HG03159 (cell line): ENCODE results near the gene ICE2.
A peak's percentile ranks its signal among the peaks of the same experiment; 100 is the strongest.

Experiments used
- ATAC-seq: cut with Tn5 transposase; IDR thresholded peaks from one replicate; pipeline ENCODE4 v1.9.1; 2021; ENCODE audit warnings: mild to moderate bottlenecking, moderate library complexity; ENCODE audit not compliant: unreplicated experiment

ICE2 gene

DNA sequence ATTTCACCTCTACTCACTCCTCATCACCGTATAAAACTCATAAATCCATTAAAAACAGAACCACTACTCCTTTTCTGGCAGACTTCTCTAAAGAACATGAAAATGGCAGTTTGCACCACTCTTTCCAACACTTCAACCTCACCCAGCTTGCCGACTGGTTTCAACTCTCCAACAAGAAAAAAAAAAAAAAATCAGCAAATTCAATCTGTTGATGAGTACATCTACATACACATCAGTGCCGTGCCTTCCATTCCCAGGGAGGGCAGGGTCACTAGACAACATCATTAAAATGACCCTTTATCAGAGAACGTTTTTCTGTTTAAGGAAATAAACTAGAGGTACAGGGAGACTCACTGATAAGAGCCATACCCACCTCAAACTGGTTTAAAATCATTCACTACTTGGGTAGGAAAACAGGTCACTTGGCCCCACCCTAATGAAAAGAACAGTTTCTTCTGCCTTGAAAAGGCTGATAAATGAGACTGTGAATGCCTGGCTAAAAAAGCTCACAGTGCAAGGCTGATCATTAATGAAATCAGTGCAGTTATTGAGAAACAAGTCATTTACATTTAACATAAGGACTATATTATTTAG is 87.1 kb downstream of the ICE2 start:
- ATAC-seq, result no peak

DNA sequence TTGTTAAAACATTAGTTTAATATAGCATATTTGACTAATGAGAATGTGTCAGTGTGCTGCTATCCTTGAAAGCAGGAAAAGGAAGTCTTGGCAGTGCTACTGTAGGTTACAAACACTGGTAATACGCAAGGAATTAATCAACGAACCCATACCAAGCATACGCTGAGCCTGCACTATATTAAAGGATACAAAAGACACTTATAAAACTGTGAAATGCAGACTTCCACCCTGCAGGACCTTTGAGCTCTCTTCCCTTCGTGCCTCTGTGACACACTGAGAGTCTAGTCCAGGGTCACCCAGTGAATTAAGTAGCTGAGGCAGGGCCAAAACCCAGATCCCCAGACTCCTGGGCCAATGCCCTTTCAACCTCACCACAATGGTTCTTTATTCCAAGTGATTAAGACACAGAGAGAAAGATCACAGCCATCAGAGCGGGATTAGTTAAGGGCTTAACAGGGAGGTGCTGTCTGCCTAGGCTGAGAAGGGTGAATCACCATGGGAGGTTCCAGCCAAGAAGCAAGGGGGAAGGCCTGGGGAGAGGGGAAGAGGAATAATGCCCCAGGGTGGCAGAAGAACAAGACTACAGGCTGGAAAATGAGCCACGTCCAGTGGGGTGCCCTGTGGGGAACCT is 88.0 kb downstream of the ICE2 start:
- no peak for ATAC-seq

- no peak for ATAC-seq
Observed at GRCh38 chr15:60390231-60390630, 88.7 kb downstream of the ICE2 start.

DNA sequence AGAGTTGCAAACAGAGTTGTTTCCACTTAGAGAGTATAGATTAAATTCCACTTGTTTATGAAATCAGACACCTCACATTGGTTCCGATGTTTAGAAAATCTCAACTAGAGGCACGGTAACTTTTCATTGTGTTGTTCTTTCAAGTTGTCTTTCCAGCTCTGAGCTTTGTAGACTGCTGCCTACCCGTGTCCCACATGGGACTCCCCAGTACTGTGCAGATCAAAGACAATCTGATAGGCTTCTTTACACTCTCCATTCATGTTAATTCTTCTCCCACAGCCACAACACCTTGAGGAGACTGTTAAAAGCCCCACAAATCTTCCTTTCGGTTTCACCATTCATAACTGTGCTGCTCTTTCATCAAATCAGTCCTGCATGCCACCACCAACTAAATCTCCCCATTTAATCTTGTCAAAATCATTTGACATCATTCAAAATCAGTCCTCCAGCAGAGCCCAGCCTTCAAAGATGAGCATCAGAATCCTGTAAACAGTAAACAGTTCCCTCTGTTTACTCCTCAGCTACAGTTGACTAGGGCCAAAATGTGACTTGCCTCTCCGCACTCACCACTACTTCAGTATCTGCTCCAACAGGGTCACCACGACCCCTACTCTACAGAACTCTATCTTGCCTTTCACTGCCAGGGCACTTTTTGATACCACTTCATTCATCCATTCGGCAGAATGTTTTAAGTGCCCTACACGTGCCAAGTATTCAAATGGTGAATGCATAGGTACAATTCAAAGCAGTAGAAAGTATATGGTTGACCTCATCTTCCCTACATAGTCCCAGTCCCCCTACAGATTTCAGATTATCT is 89.5 kb downstream of the ICE2 start:
- peak; percentile 58 for ATAC-seq

DNA sequence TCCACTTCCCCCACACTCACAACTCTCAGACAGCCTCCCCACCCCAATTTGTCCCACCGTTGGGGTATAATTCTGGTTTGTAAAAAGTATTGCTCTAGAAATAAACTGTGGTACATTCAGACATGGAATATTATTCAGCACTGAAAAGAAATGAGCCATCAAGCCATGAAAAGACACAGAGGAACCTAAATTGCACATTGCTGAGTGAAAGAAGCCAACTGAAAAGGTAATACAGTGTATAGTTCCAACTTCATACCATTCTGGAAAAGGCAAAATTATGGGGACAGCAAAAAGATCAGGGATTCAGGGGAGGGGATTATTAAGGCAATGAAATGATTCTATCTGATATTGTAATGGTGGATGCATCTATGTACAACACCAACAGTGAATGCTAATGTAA is 91.6 kb downstream of the ICE2 start:
- ATAC-seq, result no peak

- ATAC-seq, result no peak
Observed at GRCh38 chr15:60386615-60387014, 92.3 kb downstream of the ICE2 start.

DNA sequence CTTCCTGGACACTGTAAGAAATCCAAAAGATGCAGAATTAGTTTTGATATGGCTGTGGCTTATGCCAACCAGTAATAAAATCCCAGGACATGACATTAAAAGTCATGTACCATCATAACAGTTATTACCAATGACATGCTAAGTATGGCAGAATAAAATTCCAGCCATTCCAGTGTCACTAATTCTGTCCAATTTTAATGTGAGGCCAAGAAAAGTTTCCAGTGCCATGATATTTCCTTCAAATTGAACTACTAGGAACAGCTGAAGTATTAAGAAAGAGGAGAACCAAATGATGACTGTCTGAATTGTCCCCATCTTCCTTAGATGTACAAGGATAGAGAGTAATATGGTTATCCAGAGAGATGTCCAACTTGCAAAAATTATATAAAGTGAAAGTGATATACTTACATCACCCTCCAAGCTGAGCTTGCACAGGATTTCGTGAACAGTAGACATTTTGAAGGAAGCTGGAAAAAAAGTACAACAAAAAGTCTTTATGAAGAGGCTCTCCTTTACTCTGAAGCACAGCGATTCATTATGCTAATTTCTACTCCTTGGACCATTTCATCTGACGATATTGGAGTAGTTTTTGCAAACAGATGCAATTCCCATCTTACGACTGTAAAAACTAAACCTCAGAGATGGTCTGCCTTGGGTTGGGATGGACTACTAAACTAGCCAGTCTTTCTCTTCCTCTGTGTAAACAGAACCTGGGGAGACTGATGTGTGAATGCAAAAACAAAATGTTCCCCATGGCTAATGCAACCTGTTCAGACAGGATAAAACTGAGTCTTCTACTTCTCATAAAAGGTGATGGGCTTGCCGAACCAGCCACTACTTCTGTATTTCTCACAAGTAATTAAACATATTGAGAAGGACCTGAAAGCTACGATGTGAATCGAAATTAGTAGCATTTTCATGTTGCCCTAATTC is 93.1 kb downstream of the ICE2 start:
- ATAC-seq, result no peak

DNA sequence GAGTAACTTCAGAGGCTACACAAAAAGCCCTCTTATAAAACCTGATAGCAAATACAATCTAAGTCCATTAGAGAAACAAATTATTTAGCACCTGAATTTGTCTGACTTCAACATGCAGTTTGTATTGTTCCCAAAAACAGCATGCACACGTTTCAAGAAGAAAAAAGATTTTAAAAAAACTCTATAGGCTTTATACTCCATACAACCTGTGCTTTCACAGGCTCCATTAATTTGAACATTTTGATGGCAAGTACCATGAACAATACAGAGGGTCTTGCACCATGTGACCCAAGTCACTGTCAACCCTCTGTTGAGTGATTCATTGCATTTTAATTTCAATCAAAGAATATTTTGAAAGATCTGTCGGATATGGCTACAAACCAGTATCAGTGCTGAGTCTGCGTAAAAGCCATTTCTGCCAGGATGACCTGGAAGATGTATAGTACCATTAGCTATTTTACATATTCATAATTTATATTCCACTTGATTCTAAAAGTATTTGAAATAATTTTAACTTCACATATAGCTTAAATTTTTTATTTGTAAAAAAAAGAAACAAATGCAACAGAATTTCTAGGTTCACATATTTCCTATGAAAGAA is 94.3 kb downstream of the ICE2 start:
- no peak for ATAC-seq

- ATAC-seq, result no peak
Observed at GRCh38 chr15:60384053-60384452, 94.9 kb downstream of the ICE2 start.

GRCh38 chr15:60382773-60383674 is 95.9 kb downstream of the ICE2 start:
- no peak for ATAC-seq

GRCh38 chr15:60381148-60381788 is 97.7 kb downstream of the ICE2 start:
- no peak for ATAC-seq

- no peak for ATAC-seq
Observed at GRCh38 chr15:60379525-60380274, 99.2 kb downstream of the ICE2 start.

DNA sequence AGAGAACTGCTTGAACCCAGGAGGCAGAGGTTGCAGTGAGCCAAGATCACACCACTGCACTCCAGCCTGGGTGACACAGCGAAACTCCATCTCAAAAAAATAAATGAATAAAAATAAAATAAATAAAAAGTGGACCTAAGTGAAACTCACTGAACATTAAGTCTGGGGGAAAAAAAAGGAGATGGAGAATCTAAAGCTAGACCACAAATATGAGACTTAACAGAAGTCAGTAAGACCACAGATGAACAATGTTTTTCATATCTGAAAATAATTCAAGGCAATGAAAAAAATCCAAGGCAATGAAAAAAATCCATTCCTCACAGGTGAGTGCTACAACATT is 99.8 kb downstream of the ICE2 start:
- no peak for ATAC-seq

DNA sequence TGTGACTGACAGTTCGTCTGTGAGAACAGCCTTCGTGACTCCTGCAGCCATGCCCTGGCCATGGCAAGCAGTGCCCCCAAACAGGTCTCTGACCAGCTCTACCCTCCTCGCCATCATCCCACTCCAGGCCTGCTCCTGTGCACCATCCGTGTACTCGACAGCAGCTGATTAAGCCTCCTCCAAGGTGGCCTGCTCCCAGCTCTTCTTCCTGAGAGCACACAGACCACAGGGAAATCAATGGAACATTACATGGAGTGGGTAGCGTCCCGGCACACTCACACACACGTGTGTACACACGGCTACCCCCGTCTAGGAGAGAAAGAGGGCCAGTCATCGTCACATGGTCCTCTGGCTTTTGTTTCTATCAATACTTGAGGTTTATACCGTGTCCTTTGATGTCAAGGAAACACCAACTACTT is 102.3 kb downstream of the ICE2 start:
- no peak for ATAC-seq

- ATAC-seq, result no peak
Observed at GRCh38 chr15:60375306-60375705, 103.6 kb downstream of the ICE2 start.

- ATAC-seq, result no peak
Observed at GRCh38 chr15:60374628-60375081, 104.3 kb downstream of the ICE2 start.

DNA sequence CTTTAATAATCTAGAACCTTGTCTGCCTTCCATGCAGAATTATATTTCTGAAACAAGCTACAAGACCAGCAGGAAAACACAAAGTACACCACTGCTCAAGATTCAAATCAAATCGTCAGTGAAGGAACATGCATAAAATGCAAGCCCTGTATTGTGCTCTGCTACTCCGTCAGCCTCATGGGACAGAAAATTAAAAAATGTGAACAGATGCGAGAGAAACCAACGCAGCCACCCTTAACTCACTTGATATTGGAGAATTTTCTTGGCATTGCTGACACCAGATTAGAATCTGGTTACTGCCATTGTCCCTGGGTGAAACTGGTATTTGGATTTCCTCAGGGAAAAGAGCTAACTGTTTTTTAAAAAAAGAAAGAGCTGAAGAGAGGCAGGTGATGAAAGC is 104.7 kb downstream of the ICE2 start:
- ATAC-seq, result no peak

- ATAC-seq, result no peak
Observed at GRCh38 chr15:60373745-60374144, 105.2 kb downstream of the ICE2 start.
